HEK293 (cell line): ENCODE results near the gene CADM1.
A peak's percentile ranks its signal among the peaks of the same experiment; 100 is the strongest.

Source experiments
- GFI1B ChIP-seq: fragments of 450-650 bp; formaldehyde crosslinking; IDR thresholded peaks from 2 replicates; pipeline ENCODE4 v1.5.1; 2016; ENCODE audit warnings: missing biosample characterization, missing genetic modification characterization
- IKZF3 ChIP-seq: fragments of 450-650 bp; IDR thresholded peaks from 2 replicates; pipeline ENCODE4 v1.5.0; 2018; ENCODE audit warnings: missing biosample characterization, mild to moderate bottlenecking, missing genetic modification characterization, moderate library complexity
- ZBTB20 ChIP-seq: fragments of 450-650 bp; formaldehyde crosslinking; IDR thresholded peaks from 2 replicates; pipeline ENCODE4 v1.5.1; 2016; ENCODE audit warnings: missing biosample characterization, missing genetic modification characterization
- ZBTB21 ChIP-seq: fragments of 450-650 bp; formaldehyde crosslinking; IDR thresholded peaks from 2 replicates; pipeline ENCODE4 v1.5.1; 2017; ENCODE audit warnings: missing biosample characterization, missing genetic modification characterization
- ZNF202 ChIP-seq: fragments of 450-650 bp; formaldehyde crosslinking; IDR thresholded peaks from 2 replicates; pipeline ENCODE4 v1.5.1; 2016; ENCODE audit warnings: missing biosample characterization, missing genetic modification characterization, borderline replicate concordance
- ZNF239 ChIP-seq: fragments of 450-650 bp; formaldehyde crosslinking; IDR thresholded peaks from 2 replicates; pipeline ENCODE4 v1.5.1; 2016; ENCODE audit warnings: missing biosample characterization, missing genetic modification characterization
- ZNF335 ChIP-seq: fragments of 450-650 bp; formaldehyde crosslinking; conservative IDR thresholded peaks from 2 replicates; pipeline ENCODE4 v1.5.1; 2016; ENCODE audit warnings: missing biosample characterization, missing genetic modification characterization
- ZNF585B ChIP-seq: fragments of 450-650 bp; formaldehyde crosslinking; IDR thresholded peaks from 2 replicates; pipeline ENCODE4 v1.5.1; 2016; ENCODE audit warnings: missing biosample characterization, missing genetic modification characterization
- ZNF600 ChIP-seq: fragments of 450-650 bp; formaldehyde crosslinking; IDR thresholded peaks from 2 replicates; pipeline ENCODE4 v1.5.1; 2016; ENCODE audit warnings: missing biosample characterization, missing genetic modification characterization
- ZNF776 ChIP-seq: fragments of 450-650 bp; formaldehyde crosslinking; IDR thresholded peaks from 2 replicates; pipeline ENCODE4 v1.5.0; 2017; ENCODE audit warnings: missing biosample characterization, missing genetic modification characterization, borderline replicate concordance
- TF ChIP-seq, protein P1 (sequence below): fragments of 450-650 bp; formaldehyde crosslinking; IDR thresholded peaks from 2 replicates; pipeline ENCODE4 v1.5.1; 2016; ENCODE audit warnings: missing biosample characterization, missing genetic modification characterization
- TF ChIP-seq, protein P2 (sequence below): fragments of 450-650 bp; formaldehyde crosslinking; IDR thresholded peaks from 2 replicates; pipeline ENCODE4 v1.5.1; 2016; ENCODE audit warnings: missing biosample characterization, missing genetic modification characterization
- TF ChIP-seq, protein P3 (sequence below): fragments of 450-650 bp; formaldehyde crosslinking; IDR thresholded peaks from 2 replicates; pipeline ENCODE4 v1.5.1; 2017; ENCODE audit warnings: missing biosample characterization, missing genetic modification characterization
- TF ChIP-seq, protein P4 (sequence below): fragments of 450-650 bp; formaldehyde crosslinking; IDR thresholded peaks from 2 replicates; pipeline ENCODE4 v1.5.1; 2016; ENCODE audit warnings: missing biosample characterization, missing genetic modification characterization, borderline replicate concordance
- TF ChIP-seq, protein P5 (sequence below): fragments of 450-650 bp; formaldehyde crosslinking; IDR thresholded peaks from 2 replicates; pipeline ENCODE4 v1.5.1; 2017; ENCODE audit warnings: missing biosample characterization, missing genetic modification characterization
- TF ChIP-seq, protein P6 (sequence below): fragments of 450-650 bp; formaldehyde crosslinking; IDR thresholded peaks from 2 replicates; pipeline ENCODE4 v1.5.1; 2016; ENCODE audit warnings: missing biosample characterization, missing genetic modification characterization, borderline replicate concordance
- TF ChIP-seq, protein P7 (sequence below): fragments of 450-650 bp; IDR thresholded peaks from 2 replicates; pipeline ENCODE4 v1.5.1; 2018; ENCODE audit warnings: missing biosample characterization, mild to moderate bottlenecking, missing genetic modification characterization
- TF ChIP-seq, protein P8 (sequence below): fragments of 450-650 bp; formaldehyde crosslinking; IDR thresholded peaks from 2 replicates; pipeline ENCODE4 v1.5.1; 2016; ENCODE audit warnings: missing biosample characterization, missing genetic modification characterization

CADM1 gene

DNA sequence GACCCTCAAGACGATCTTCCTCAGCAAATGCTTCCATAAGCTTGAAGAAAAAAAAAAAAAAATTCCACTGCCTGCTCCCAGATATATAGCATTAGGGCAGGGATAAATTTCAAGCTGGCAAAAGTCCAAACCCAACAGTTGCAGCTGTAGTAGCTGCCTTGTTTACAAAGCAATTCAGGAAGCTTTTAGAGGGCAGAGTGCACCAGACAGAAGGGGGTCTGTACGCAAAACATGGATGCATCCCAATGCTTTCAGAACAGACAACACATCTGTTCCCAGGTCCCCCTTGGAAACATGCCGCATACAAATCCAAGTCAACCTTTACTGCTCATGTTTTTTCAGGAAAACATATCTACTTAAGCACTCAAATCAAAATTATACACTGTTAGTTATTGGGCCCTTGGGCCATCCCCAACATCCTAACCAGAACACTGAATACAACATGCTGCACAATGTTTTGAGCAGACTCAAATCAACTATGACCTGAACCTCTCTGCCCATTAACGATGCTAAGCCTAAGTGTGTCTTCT, 94.5 kb downstream of the CADM1 start (continued):
- TF ChIP-seq ZBTB20 (no peak; the same call in 1 of the 2 replicates), ZNF776 (tag by site-specific recombination) (no peak), ZNF600 (peak; percentile 75; the same call in 1 of the 2 replicates), ZNF585B (tag by site-specific recombination) (no peak), ZNF202 (no peak), IKZF3 (tag by site-specific recombination) (peak; percentile 59; the same call in 1 of the 2 replicates), GFI1B (tag by site-specific recombination) (peak; percentile 87), ZNF335 (tag by site-specific recombination) (no peak), ZNF239 (no peak), ZBTB21 (tag by site-specific recombination) (0 out of 2 replicates have a peak, but pooled peaks have one; percentile 14)
- TF ChIP-seq, protein P1, sequence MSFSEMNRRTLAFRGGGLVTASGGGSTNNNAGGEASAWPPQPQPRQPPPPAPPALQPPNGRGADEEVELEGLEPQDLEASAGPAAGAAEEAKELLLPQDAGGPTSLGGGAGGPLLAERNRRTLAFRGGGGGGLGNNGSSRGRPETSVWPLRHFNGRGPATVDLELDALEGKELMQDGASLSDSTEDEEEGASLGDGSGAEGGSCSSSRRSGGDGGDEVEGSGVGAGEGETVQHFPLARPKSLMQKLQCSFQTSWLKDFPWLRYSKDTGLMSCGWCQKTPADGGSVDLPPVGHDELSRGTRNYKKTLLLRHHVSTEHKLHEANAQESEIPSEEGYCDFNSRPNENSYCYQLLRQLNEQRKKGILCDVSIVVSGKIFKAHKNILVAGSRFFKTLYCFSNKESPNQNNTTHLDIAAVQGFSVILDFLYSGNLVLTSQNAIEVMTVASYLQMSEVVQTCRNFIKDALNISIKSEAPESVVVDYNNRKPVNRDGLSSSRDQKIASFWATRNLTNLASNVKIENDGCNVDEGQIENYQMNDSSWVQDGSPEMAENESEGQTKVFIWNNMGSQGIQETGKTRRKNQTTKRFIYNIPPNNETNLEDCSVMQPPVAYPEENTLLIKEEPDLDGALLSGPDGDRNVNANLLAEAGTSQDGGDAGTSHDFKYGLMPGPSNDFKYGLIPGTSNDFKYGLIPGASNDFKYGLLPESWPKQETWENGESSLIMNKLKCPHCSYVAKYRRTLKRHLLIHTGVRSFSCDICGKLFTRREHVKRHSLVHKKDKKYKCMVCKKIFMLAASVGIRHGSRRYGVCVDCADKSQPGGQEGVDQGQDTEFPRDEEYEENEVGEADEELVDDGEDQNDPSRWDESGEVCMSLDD (tag by site-specific recombination): no peak
- TF ChIP-seq, protein P2, sequence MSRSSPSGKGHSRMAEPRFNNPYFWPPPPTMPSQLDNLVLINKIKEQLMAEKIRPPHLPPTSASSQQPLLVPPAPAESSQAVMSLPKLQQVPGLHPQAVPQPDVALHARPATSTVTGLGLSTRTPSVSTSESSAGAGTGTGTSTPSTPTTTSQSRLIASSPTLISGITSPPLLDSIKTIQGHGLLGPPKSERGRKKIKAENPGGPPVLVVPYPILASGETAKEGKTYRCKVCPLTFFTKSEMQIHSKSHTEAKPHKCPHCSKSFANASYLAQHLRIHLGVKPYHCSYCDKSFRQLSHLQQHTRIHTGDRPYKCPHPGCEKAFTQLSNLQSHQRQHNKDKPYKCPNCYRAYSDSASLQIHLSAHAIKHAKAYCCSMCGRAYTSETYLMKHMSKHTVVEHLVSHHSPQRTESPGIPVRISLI (tag by site-specific recombination): peak; percentile 47; the same call in 1 of the 2 replicates
- TF ChIP-seq, protein P3, sequence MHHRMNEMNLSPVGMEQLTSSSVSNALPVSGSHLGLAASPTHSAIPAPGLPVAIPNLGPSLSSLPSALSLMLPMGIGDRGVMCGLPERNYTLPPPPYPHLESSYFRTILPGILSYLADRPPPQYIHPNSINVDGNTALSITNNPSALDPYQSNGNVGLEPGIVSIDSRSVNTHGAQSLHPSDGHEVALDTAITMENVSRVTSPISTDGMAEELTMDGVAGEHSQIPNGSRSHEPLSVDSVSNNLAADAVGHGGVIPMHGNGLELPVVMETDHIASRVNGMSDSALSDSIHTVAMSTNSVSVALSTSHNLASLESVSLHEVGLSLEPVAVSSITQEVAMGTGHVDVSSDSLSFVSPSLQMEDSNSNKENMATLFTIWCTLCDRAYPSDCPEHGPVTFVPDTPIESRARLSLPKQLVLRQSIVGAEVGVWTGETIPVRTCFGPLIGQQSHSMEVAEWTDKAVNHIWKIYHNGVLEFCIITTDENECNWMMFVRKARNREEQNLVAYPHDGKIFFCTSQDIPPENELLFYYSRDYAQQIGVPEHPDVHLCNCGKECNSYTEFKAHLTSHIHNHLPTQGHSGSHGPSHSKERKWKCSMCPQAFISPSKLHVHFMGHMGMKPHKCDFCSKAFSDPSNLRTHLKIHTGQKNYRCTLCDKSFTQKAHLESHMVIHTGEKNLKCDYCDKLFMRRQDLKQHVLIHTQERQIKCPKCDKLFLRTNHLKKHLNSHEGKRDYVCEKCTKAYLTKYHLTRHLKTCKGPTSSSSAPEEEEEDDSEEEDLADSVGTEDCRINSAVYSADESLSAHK: no peak
- TF ChIP-seq, protein P4, sequence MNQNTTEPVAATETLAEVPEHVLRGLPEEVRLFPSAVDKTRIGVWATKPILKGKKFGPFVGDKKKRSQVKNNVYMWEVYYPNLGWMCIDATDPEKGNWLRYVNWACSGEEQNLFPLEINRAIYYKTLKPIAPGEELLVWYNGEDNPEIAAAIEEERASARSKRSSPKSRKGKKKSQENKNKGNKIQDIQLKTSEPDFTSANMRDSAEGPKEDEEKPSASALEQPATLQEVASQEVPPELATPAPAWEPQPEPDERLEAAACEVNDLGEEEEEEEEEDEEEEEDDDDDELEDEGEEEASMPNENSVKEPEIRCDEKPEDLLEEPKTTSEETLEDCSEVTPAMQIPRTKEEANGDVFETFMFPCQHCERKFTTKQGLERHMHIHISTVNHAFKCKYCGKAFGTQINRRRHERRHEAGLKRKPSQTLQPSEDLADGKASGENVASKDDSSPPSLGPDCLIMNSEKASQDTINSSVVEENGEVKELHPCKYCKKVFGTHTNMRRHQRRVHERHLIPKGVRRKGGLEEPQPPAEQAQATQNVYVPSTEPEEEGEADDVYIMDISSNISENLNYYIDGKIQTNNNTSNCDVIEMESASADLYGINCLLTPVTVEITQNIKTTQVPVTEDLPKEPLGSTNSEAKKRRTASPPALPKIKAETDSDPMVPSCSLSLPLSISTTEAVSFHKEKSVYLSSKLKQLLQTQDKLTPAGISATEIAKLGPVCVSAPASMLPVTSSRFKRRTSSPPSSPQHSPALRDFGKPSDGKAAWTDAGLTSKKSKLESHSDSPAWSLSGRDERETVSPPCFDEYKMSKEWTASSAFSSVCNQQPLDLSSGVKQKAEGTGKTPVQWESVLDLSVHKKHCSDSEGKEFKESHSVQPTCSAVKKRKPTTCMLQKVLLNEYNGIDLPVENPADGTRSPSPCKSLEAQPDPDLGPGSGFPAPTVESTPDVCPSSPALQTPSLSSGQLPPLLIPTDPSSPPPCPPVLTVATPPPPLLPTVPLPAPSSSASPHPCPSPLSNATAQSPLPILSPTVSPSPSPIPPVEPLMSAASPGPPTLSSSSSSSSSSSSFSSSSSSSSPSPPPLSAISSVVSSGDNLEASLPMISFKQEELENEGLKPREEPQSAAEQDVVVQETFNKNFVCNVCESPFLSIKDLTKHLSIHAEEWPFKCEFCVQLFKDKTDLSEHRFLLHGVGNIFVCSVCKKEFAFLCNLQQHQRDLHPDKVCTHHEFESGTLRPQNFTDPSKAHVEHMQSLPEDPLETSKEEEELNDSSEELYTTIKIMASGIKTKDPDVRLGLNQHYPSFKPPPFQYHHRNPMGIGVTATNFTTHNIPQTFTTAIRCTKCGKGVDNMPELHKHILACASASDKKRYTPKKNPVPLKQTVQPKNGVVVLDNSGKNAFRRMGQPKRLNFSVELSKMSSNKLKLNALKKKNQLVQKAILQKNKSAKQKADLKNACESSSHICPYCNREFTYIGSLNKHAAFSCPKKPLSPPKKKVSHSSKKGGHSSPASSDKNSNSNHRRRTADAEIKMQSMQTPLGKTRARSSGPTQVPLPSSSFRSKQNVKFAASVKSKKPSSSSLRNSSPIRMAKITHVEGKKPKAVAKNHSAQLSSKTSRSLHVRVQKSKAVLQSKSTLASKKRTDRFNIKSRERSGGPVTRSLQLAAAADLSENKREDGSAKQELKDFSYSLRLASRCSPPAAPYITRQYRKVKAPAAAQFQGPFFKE: no peak
- TF ChIP-seq, protein P5, sequence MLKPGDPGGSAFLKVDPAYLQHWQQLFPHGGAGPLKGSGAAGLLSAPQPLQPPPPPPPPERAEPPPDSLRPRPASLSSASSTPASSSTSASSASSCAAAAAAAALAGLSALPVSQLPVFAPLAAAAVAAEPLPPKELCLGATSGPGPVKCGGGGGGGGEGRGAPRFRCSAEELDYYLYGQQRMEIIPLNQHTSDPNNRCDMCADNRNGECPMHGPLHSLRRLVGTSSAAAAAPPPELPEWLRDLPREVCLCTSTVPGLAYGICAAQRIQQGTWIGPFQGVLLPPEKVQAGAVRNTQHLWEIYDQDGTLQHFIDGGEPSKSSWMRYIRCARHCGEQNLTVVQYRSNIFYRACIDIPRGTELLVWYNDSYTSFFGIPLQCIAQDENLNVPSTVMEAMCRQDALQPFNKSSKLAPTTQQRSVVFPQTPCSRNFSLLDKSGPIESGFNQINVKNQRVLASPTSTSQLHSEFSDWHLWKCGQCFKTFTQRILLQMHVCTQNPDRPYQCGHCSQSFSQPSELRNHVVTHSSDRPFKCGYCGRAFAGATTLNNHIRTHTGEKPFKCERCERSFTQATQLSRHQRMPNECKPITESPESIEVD (tag by site-specific recombination): peak; percentile 66; the same call in 1 of the 2 replicates
- TF ChIP-seq, protein P6, sequence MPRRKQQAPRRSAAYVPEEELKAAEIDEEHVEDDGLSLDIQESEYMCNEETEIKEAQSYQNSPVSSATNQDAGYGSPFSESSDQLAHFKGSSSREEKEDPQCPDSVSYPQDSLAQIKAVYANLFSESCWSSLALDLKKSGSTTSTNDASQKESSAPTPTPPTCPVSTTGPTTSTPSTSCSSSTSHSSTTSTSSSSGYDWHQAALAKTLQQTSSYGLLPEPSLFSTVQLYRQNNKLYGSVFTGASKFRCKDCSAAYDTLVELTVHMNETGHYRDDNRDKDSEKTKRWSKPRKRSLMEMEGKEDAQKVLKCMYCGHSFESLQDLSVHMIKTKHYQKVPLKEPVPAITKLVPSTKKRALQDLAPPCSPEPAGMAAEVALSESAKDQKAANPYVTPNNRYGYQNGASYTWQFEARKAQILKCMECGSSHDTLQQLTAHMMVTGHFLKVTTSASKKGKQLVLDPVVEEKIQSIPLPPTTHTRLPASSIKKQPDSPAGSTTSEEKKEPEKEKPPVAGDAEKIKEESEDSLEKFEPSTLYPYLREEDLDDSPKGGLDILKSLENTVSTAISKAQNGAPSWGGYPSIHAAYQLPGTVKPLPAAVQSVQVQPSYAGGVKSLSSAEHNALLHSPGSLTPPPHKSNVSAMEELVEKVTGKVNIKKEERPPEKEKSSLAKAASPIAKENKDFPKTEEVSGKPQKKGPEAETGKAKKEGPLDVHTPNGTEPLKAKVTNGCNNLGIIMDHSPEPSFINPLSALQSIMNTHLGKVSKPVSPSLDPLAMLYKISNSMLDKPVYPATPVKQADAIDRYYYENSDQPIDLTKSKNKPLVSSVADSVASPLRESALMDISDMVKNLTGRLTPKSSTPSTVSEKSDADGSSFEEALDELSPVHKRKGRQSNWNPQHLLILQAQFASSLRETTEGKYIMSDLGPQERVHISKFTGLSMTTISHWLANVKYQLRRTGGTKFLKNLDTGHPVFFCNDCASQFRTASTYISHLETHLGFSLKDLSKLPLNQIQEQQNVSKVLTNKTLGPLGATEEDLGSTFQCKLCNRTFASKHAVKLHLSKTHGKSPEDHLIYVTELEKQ: no peak
- TF ChIP-seq, protein P7, sequence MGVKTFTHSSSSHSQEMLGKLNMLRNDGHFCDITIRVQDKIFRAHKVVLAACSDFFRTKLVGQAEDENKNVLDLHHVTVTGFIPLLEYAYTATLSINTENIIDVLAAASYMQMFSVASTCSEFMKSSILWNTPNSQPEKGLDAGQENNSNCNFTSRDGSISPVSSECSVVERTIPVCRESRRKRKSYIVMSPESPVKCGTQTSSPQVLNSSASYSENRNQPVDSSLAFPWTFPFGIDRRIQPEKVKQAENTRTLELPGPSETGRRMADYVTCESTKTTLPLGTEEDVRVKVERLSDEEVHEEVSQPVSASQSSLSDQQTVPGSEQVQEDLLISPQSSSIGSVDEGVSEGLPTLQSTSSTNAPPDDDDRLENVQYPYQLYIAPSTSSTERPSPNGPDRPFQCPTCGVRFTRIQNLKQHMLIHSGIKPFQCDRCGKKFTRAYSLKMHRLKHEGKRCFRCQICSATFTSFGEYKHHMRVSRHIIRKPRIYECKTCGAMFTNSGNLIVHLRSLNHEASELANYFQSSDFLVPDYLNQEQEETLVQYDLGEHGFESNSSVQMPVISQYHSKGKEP (tag by site-specific recombination): peak; percentile 81
- TF ChIP-seq, protein P8, sequence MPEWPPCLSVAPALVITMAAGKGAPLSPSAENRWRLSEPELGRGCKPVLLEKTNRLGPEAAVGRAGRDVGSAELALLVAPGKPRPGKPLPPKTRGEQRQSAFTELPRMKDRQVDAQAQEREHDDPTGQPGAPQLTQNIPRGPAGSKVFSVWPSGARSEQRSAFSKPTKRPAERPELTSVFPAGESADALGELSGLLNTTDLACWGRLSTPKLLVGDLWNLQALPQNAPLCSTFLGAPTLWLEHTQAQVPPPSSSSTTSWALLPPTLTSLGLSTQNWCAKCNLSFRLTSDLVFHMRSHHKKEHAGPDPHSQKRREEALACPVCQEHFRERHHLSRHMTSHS (tag by site-specific recombination): no peak
